ENCODE results near the gene GUCA2B. TPM values are rescaled to one million over a fixed set of nuclear protein-coding genes. Genes with fewer than 3 reads are reported as not detected.

Gene GUCA2B
- total and polyA plus RNA-seq, 2 donors, result not detected

DNA sequence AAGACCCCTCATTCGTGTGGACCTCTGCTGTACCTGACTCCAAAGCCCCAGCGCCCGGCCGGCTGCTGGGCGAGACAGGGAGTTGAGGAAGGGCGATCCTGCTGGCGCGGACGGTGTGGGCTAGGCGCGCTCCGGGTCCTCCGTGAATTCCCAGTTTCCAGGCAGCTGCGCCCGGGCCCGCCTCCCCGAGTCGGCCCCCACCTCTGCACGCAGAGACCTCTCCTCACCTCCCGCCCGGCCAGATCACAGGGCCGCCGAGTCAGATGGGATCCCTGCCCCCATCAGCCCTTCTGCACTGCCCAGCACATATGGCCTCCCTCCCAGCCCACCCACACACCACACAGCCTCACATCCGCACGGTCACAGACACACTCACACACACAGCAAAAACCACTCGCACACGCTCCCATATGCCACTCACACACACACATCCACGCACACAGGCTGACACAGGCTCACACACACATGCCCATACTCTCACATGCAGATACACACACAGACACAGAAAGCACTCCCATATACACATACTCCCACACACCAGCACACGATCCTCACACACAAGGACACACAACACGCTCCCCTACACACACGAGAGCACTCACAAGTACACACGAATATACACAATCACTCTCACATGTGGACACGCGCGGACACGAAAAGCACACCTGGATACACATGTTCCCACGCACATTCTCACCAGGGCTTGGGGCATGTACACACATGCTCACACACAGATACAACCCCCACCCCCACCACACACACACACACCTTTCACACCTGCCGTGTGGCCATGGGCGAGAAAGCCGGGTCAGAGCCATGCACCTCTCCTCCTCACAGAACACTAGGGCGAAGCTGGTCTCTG, 7.2 kb upstream of the GUCA2B start:
- Histone ChIP-seq H3K36me3 (ENCODE audit: insufficient read depth) (no peaks in the 10 kb centered on the region), H3K4me3 (ENCODE audit: low read depth, low read length) (no peak overlapping the region), H3K27ac (ENCODE audit: low read depth) (no peak overlapping the region), H3K4me1 (ENCODE audit: insufficient read depth) (no peaks in the 10 kb centered on the region)
- WGBS, result 50% methylated on average over 41 of the region's 41 CpGs
- no peak for DNase-seq (ENCODE audit: extremely low spot score)

DNA sequence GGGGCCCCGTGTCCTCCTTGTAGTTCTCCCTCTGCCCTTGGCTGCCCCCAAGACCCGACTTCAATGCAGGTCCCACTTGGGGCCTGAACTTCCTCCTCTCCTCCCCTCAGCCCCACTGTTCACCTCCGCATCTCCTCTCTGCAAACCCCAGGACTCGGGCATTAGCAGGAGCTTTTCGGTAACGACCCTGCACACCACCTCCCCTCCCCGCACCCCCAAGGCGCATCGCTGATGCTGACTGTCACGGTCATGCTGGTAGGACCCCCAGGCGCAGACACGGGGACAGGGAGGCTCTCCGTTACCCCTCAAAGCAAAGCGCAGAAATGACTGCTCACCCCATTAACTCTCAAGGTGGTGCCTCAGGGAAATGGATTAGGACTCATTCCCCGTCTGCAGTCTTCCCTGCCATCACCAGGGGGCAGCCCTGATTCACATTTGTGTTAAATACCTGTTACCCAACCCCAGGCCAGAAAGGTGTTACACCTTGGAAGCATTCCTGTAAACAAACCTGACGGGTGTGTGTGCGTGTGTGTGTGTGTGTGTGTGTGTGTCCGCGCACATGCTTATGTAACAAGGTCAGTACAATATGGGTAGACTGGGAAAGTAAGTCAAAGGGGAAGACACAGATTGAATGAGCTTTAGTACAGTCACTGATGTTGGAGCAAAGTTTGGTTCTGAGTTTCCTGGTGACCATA, 6.4 kb upstream of the GUCA2B start:
- H3K4me3 ChIP-seq (ENCODE audit: low read depth, low read length), result no peak overlapping the region
- no peak overlapping the region for H3K27ac ChIP-seq (ENCODE audit: low read depth)
- DNase-seq (ENCODE audit: extremely low spot score), result peak; percentile 32
- WGBS, result 18% methylated on average over 19 of the region's 19 CpGs
- no peaks in the 10 kb centered on the region for H3K36me3 ChIP-seq (ENCODE audit: insufficient read depth)
- H3K4me1 ChIP-seq (ENCODE audit: insufficient read depth), result no peaks in the 10 kb centered on the region

DNA sequence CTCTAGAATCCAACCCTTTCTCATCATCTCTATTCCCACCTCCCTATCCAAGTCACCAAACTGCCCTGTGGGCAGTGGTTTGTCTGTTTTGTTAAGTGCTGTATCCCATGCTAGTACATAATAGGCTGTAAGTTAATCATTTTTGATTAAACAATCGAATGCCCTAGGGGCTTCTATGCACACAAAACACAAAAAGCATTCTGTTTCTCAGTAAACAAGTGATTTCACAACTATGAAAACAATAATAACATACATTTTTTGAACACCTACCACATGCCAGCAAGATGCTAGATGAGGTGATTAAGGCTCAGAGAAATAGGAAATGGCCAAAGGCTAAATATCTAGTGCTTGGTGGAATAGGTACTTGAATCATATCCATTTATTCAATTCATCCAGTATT, 5.0 kb upstream of the GUCA2B start:
- Histone ChIP-seq H3K36me3 (ENCODE audit: insufficient read depth) (no peaks in the 10 kb centered on the region), H3K4me1 (ENCODE audit: insufficient read depth) (no peaks in the 10 kb centered on the region), H3K4me3 (ENCODE audit: low read depth, low read length) (no peak overlapping the region), H3K27ac (ENCODE audit: low read depth) (no peak overlapping the region)
- WGBS, result 72% methylated on average over 1 of the region's 1 CpG
- no peak for DNase-seq (ENCODE audit: extremely low spot score)

DNA sequence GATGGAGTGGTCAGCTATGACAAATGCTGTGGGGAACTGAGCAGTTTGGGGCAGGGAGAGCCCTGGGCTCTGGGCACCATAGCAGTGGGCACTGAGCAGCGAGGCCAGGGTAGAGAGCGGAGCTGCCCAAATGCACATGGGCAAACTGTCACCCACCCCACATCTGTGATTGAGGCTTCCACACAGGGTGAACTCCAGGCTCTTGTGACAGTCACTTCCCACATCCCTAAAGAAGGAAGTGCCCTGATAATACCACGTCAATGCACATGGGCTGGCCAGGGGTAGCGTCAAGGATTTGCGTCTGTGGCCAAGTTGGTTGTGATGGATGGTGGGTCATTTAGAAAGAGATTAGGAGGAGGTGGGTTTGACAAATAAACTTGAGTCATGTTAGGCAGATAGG, 2.6 kb upstream of the GUCA2B start:
- Histone ChIP-seq H3K4me3 (ENCODE audit: low read depth, low read length) (no peak overlapping the region), H3K36me3 (ENCODE audit: insufficient read depth) (no peaks in the 10 kb centered on the region), H3K27ac (ENCODE audit: low read depth) (no peak overlapping the region), H3K4me1 (ENCODE audit: insufficient read depth) (no peaks in the 10 kb centered on the region)
- no peak for DNase-seq (ENCODE audit: extremely low spot score)
- 88% methylated on average over 5 of the region's 5 CpGs for WGBS

DNA sequence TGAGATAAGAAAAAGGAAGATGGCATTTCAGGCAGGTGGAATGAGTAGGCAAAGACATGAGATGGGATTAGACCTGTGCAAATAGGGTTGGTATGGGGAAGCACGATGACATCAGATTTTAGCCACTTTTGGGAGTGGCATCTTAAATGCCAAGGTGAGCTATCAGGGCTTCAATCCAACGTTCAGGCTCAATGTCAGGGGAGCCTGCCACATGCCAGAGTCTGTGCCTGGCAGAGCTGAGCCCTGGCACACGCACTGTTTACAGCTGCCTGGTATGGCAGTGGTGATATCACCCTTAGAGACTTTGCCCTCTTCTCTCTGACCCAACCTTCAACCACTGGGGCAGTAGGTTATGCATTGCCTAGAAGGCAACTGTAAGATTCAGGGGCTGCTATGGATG, 1.1 kb upstream of the GUCA2B start:
- WGBS, result 68% methylated on average over 3 of the region's 3 CpGs
- H3K27ac ChIP-seq (ENCODE audit: low read depth), result no peak overlapping the region
- H3K36me3 ChIP-seq (ENCODE audit: insufficient read depth), result no peaks in the 10 kb centered on the region
- no peaks in the 10 kb centered on the region for H3K4me1 ChIP-seq (ENCODE audit: insufficient read depth)
- no peak for DNase-seq (ENCODE audit: extremely low spot score)
- H3K4me3 ChIP-seq (ENCODE audit: low read depth, low read length), result no peak overlapping the region

DNA sequence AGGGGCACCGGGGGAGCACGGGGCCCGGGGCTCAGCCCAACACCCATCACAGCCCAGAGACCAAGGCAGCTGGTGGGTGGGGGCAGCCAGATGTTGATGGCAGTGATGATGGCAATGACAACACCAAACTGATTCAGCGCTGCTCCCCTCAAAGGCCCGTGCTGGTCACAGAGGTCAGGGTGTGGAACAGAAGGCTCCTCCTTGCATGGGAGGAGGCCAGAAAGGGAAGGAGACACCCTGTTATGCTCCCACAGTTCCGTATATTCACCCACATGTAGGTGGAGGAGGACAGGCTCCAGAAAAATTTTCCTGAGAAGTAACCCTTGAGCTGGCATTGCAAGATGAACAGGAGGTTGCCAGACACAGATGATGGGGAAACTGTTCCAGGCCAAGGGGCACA, 414 bp downstream of the GUCA2B start:
- H3K27ac ChIP-seq (ENCODE audit: low read depth), result no peak overlapping the region
- H3K4me1 ChIP-seq (ENCODE audit: insufficient read depth), result no peaks in the 10 kb centered on the region
- no peak overlapping the region for H3K4me3 ChIP-seq (ENCODE audit: low read depth, low read length)
- DNase-seq (ENCODE audit: extremely low spot score), result no peak
- WGBS, result 70% methylated on average over 6 of the region's 6 CpGs
- no peaks in the 10 kb centered on the region for H3K36me3 ChIP-seq (ENCODE audit: insufficient read depth)

DNA sequence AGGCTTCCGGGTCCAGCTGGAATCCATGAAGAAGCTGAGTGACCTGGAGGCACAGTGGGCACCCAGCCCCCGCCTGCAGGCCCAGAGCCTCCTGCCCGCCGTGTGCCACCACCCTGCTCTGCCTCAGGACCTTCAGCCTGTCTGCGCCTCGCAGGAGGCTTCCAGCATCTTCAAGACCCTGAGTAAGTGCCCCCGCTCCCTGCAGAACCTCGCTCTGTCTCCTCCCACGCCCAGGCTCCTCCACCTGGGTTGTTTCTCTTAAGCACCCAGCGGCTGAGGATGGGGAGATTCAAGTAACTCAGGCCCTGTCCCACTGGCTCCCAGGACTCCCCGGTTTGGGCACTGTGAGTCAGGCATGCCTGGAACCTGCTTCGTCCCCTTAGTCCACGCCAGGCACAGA, 1.5 kb downstream of the GUCA2B start:
- Histone ChIP-seq H3K4me3 (ENCODE audit: low read depth, low read length) (no peak overlapping the region), H3K27ac (ENCODE audit: low read depth) (no peak overlapping the region), H3K4me1 (ENCODE audit: insufficient read depth) (no peaks in the 10 kb centered on the region), H3K36me3 (ENCODE audit: insufficient read depth) (no peaks in the 10 kb centered on the region)
- no peak for DNase-seq (ENCODE audit: extremely low spot score)
- WGBS, result 91% methylated on average over 13 of the region's 13 CpGs

DNA sequence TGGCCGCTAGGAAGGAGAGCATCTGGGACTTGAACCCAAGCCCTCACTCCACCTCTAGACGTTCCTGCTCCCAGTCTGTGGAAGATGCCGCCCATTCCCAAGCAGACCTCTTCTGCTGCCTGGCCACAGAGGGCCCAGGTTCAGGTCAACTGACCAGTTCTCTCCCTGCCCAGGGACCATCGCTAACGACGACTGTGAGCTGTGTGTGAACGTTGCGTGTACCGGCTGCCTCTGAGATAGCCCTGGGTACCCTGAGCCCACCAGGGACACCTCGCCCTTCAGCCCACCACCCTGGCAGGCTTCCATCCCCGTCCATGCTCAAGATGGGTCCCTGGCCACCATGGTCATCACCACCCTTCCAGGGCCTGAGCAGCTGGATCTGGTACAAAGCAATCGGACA, 2.2 kb downstream of the GUCA2B start:
- no peak for DNase-seq (ENCODE audit: extremely low spot score)
- H3K4me3 ChIP-seq (ENCODE audit: low read depth, low read length), result no peak overlapping the region
- WGBS, result 84% methylated on average over 12 of the region's 12 CpGs
- H3K4me1 ChIP-seq (ENCODE audit: insufficient read depth), result no peaks in the 10 kb centered on the region
- H3K27ac ChIP-seq (ENCODE audit: low read depth), result no peak overlapping the region
- H3K36me3 ChIP-seq (ENCODE audit: insufficient read depth), result no peaks in the 10 kb centered on the region

DNA sequence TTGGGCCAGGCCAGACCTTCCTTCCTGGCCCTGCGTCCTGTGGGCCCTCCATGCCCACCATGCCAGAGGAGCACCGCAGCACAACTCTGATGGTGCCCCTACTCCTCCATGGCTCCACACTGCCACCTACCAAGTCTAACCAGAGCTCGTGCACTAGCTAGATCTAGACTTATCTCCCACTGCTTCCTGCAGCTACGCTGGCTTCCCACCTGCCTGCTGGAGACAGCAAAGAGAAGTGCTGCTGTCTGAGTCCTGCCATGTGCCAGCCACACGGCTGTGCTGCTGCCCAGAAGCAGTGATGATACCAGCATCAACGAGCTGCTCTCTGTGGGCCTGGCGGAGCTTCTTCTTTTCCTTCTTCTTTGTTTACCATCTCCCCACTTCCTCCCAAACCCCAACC, 4.5 kb downstream of the GUCA2B start:
- 62% methylated on average over 7 of the region's 7 CpGs for WGBS
- no peak for DNase-seq (ENCODE audit: extremely low spot score)
- no peaks in the 10 kb centered on the region for H3K4me1 ChIP-seq (ENCODE audit: insufficient read depth)

DNA sequence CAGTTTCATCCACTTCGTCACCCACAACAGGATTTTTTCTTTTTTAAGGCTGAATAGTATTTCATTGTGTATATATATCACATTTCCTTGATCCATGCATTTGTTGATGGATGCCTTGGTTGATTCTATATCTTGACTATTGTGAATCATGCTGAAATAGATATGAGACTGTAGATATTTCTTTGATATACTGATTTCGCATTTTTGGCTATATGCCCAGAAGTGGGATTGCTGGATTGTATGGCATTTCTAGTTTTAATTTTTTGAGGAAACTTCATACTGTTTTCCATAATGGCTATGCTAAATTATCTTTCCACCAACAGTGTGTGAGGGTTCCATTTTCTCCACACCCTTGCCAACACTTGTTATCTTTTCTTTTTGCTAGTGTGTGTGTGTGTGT, 5.0 kb downstream of the GUCA2B start:
- Histone ChIP-seq H3K36me3 (ENCODE audit: insufficient read depth) (no peaks in the 10 kb centered on the region), H3K27ac (ENCODE audit: low read depth) (no peak overlapping the region), H3K4me1 (ENCODE audit: insufficient read depth) (no peaks in the 10 kb centered on the region), H3K4me3 (ENCODE audit: low read depth, low read length) (no peak overlapping the region)
- no peak for DNase-seq (ENCODE audit: extremely low spot score)
- WGBS, result 63% methylated on average over 2 of the region's 2 CpGs

More for the DNA sequence above, 4.5 kb downstream of the GUCA2B start:
- no peaks in the 10 kb centered on the region for H3K36me3 ChIP-seq (ENCODE audit: insufficient read depth)
- no peak overlapping the region for H3K4me3 ChIP-seq (ENCODE audit: low read depth, low read length)
- no peak overlapping the region for H3K27ac ChIP-seq (ENCODE audit: low read depth)

DNA sequence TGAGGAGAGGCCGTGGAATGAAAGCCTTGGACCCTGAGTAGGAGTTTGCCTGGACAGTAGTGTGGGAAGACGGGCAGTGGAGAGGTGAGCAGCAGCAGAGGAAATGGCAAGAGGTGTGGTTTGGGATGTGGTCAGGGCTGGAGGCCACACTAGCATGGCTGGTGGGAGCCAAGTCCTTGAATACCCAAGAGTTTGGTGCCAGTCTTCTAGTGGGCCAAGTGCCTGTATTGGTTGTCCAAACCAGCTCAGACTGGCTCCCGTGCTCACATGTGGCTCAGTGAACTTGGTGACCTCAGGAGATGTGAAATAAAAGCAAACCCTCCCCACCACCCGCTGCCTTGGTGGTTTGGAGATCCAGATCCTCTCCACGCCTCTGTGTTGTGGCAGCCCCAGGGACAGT, 9.0 kb downstream of the GUCA2B start:
- DNase-seq (ENCODE audit: extremely low spot score), result no peak
- no peaks in the 10 kb centered on the region for H3K4me1 ChIP-seq (ENCODE audit: insufficient read depth)
- H3K4me3 ChIP-seq (ENCODE audit: low read depth, low read length), result no peak overlapping the region
- H3K27ac ChIP-seq (ENCODE audit: low read depth), result no peak overlapping the region
- H3K36me3 ChIP-seq (ENCODE audit: insufficient read depth), result no peaks in the 10 kb centered on the region
- 89% methylated on average over 5 of the region's 5 CpGs for WGBS

DNA sequence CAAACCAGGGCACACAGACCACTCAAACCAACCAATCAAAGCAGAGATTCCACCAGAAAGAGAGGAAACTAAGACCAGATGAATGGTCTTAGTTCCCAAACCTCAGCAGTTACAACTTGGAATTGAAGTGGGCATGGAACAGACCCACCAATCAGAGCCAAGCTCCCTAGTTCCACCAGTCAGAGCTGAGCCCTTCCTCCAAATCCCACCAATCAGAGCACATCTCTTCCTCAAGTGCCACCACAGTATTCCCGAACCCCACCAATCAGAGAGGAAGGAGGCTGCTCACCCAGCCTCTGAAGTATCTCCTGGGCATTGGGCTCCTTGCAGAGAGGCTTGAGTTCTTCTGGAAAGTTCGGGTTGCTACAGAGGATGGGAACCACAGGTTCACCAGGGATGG, 9.9 kb downstream of the GUCA2B start:
- no peak for DNase-seq (ENCODE audit: extremely low spot score)
- Histone ChIP-seq H3K36me3 (ENCODE audit: insufficient read depth) (no peaks in the 10 kb centered on the region), H3K4me1 (ENCODE audit: insufficient read depth) (no peaks in the 10 kb centered on the region), H3K27ac (ENCODE audit: low read depth) (no peak overlapping the region), H3K4me3 (ENCODE audit: low read depth, low read length) (no peak overlapping the region)
- 91% methylated on average over 2 of the region's 2 CpGs for WGBS

DNA sequence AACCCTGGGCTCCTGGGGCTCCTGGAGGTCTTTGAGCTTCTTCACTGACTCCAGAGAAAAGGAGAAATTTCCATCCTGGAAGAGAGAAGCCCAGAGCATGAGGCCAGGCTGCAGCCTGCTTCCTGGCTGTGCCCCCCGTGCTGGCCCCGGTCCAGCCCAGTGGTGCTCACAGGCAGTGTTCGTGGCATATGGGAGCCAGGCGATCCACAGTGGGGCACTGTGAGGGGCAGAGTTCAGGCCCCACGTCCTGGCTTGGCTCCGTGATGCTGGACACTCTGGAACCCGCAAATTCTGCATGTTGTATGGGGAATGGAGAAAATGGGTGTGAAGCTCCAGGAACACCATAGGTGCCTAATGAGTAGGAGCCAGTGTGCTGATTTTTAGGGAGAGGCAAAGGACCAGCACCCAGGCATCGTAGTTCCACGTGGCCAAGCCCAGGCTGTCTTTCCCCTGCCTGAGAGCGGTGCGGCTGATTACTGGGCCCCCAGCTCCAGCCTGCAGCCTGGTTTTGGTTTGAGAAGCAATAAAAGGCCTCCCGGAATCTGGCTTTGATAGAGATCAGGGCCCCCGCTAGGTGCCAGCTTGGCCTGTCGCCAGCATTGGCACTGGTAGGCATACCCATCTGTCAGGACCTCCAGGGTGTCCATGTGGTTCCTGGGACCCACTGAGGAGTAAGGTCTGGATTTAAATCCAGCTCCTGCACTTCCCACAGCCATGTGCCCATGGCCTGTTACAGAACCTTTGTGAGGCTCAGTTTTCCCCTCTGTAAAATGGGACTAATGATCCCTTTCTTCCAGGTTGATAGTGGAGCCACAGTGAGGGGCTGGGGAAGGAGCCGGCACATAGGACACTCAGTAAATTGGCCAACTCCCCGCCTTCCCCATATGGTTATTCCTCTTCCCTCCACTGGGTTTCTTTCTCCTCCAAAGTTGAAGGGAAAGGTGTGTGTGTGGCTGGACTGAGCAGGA, 10.6 kb downstream of the GUCA2B start:
- no peaks in the 10 kb centered on the region for H3K36me3 ChIP-seq (ENCODE audit: insufficient read depth)
- WGBS, result 77% methylated on average over 16 of the region's 16 CpGs
- no peak for DNase-seq (ENCODE audit: extremely low spot score)
- H3K4me1 ChIP-seq (ENCODE audit: insufficient read depth), result no peaks in the 10 kb centered on the region
- H3K27ac ChIP-seq (ENCODE audit: low read depth), result no peak overlapping the region
- H3K4me3 ChIP-seq (ENCODE audit: low read depth, low read length), result no peak overlapping the region

Data from urinary bladder (tissue), 4 donors.